Measurements from ENCODE around the gene RNF44.

DNA sequence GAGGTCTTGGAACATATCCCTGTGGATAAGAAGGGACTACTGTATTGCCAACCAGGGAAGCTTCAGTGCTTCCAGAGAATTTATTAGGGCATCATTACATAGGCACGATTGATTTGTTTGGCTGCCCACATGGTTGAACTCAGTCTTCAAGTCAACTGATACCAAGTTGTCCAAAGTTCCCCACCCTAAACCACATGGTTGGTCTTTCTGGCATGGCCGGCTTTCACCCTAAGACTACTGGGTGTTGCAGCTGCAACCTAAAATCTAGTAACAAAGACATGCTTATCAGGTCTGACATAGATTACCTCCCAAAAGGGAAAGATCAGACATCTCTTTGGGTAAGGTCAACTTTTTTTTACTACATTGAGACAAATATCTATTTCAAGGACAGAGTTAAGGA, 52.0 kb downstream of the RNF44 start:
- TF ChIP-seq, protein P1, sequence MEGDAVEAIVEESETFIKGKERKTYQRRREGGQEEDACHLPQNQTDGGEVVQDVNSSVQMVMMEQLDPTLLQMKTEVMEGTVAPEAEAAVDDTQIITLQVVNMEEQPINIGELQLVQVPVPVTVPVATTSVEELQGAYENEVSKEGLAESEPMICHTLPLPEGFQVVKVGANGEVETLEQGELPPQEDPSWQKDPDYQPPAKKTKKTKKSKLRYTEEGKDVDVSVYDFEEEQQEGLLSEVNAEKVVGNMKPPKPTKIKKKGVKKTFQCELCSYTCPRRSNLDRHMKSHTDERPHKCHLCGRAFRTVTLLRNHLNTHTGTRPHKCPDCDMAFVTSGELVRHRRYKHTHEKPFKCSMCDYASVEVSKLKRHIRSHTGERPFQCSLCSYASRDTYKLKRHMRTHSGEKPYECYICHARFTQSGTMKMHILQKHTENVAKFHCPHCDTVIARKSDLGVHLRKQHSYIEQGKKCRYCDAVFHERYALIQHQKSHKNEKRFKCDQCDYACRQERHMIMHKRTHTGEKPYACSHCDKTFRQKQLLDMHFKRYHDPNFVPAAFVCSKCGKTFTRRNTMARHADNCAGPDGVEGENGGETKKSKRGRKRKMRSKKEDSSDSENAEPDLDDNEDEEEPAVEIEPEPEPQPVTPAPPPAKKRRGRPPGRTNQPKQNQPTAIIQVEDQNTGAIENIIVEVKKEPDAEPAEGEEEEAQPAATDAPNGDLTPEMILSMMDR (IDR thresholded peaks at IDR 0.05; ENCODE audit: insufficient read depth, low read length): no peak
- TF ChIP-seq POLR2AphosphoS5 (IDR thresholded peaks at IDR 0.05; ENCODE audit: low read depth) (no peak), REST (IDR thresholded peaks at IDR 0.05; ENCODE audit: insufficient replicate concordance, low read depth) (no peak)
